Measurements from ENCODE around the gene SLC22A25.

SLC22A25 gene

GRCh38 chr11:63210111-63210510, 33.3 kb downstream of the SLC22A25 start:
- Histone ChIP-seq H3K9me3 (ENCODE audit: control insufficient read depth, low read length) (no peaks in the 10 kb centered on the region), H3K9ac (no peak overlapping the region), H3K27me3 (ENCODE audit: control insufficient read depth, insufficient read depth, low read length) (no peaks in the 10 kb centered on the region), H3K4me1 (no peaks in the 10 kb centered on the region), H3K4me3 (ENCODE audit: low read depth, low read length) (no peak overlapping the region), H3K79me2 (no peaks in the 10 kb centered on the region), H3K27ac (no peak overlapping the region), H2AFZ (no peak overlapping the region), H3K36me3 (ENCODE audit: control insufficient read depth, insufficient read depth, low read length) (no peaks in the 10 kb centered on the region), H3K4me2 (ENCODE audit: low read length) (no peak overlapping the region)
- no peak for TF ChIP-seq CTCF (IDR thresholded peaks at IDR 0.05)

All from parathyroid adenoma (tissue), 2 donors.